HG02763 (cell line): ENCODE results near the gene KIF1A.

Source experiments
- ATAC-seq: cut with Tn5 transposase; IDR thresholded peaks from one replicate; pipeline ENCODE4 v1.9.1; 2021; ENCODE audit warnings: mild to moderate bottlenecking, moderate library complexity; ENCODE audit not compliant: unreplicated experiment

The KIF1A gene

GRCh38 chr2:240768216-240768615, 51.8 kb downstream of the KIF1A start:
- no peak for ATAC-seq

GRCh38 chr2:240767341-240767740, 52.7 kb downstream of the KIF1A start:
- no peak for ATAC-seq

- no peak for ATAC-seq
These were observed 53.9 kb downstream of the KIF1A start for GRCh38 chr2:240766072-240766471.

- ATAC-seq = no peak
These were observed 55.0 kb downstream of the KIF1A start for GRCh38 chr2:240765007-240765406.

- ATAC-seq = no peak
These were observed 55.4 kb downstream of the KIF1A start for GRCh38 chr2:240764605-240765004.

- ATAC-seq = no peak
These were observed 57.0 kb downstream of the KIF1A start for GRCh38 chr2:240762971-240763370.

GRCh38 chr2:240762249-240762648, 57.8 kb downstream of the KIF1A start:
- no peak for ATAC-seq

GRCh38 chr2:240760576-240761246, 59.3 kb downstream of the KIF1A start:
- ATAC-seq = no peak

GRCh38 chr2:240760121-240760520, 59.9 kb downstream of the KIF1A start:
- no peak for ATAC-seq

- ATAC-seq = no peak
These were observed 60.6 kb downstream of the KIF1A start for GRCh38 chr2:240759459-240759858.

- ATAC-seq = no peak
These were observed 62.9 kb downstream of the KIF1A start for GRCh38 chr2:240757086-240757614.

GRCh38 chr2:240752209-240752608, 67.8 kb downstream of the KIF1A start:
- no peak for ATAC-seq

GRCh38 chr2:240750409-240750808, 69.6 kb downstream of the KIF1A start:
- no peak for ATAC-seq

- no peak for ATAC-seq
These were observed 70.5 kb downstream of the KIF1A start for GRCh38 chr2:240749516-240749915.

- no peak for ATAC-seq
These were observed 72.8 kb downstream of the KIF1A start for GRCh38 chr2:240747256-240747655.

GRCh38 chr2:240746671-240747070, 73.3 kb downstream of the KIF1A start:
- no peak for ATAC-seq

GRCh38 chr2:240745962-240746361, 74.1 kb downstream of the KIF1A start:
- no peak for ATAC-seq

- ATAC-seq = no peak
These were observed 74.6 kb downstream of the KIF1A start for GRCh38 chr2:240745456-240745855.

GRCh38 chr2:240742602-240743095, 77.4 kb downstream of the KIF1A start:
- ATAC-seq = no peak

GRCh38 chr2:240741091-240741490, 78.9 kb downstream of the KIF1A start:
- no peak for ATAC-seq

GRCh38 chr2:240739797-240740196, 80.2 kb downstream of the KIF1A start:
- no peak for ATAC-seq

GRCh38 chr2:240737958-240738357, 82.1 kb downstream of the KIF1A start:
- no peak for ATAC-seq

GRCh38 chr2:240737512-240737911, 82.5 kb downstream of the KIF1A start:
- no peak for ATAC-seq
